Hepatocyte (in vitro differentiated cells): Measurements from ENCODE around the gene SFXN5. TPM values are rescaled to one million over a fixed set of nuclear protein-coding genes. Genes with fewer than 3 reads are reported as not detected.

ENCODE experiments used
- DNase-seq: peaks from one replicate; pipeline ENCODE4 v3.0.0-alpha.2; 2016; ENCODE audit warnings: low spot score
- H2AFZ ChIP-seq: fragments of 200-600 bp; sonication (generic); 2 replicates; pipeline ENCODE4 v1.6.0; 2016; ENCODE audit warnings: antibody characterized with exemption, mild to moderate bottlenecking
- H3K27ac ChIP-seq: fragments of 200-600 bp; sonication (generic); 2 replicates; pipeline ENCODE4 v1.5.1; 2016; ENCODE audit warnings: mild to moderate bottlenecking
- H3K27me3 ChIP-seq: fragments of 200-600 bp; sonication (generic); 2 replicates; pipeline ENCODE4 v1.6.1; 2016
- H3K36me3 ChIP-seq: fragments of 200-600 bp; sonication (generic); replicated peaks from 2 replicates; pipeline ENCODE4 v1.5.1; 2016; ENCODE audit warnings: low read depth; ENCODE audit not compliant: insufficient read depth
- H3K4me1 ChIP-seq: fragments of 200-600 bp; sonication (generic); 2 replicates; pipeline ENCODE4 v1.5.1; 2016; ENCODE audit warnings: mild to moderate bottlenecking, moderate library complexity; ENCODE audit not compliant: insufficient read depth
- H3K4me2 ChIP-seq: fragments of 200-600 bp; sonication (generic); 2 replicates; pipeline ENCODE4 v1.6.0; 2016
- H3K4me3 ChIP-seq: fragments of 200-600 bp; sonication (generic); 2 replicates; pipeline ENCODE4 v1.5.1; 2016; ENCODE audit warnings: mild to moderate bottlenecking
- H3K79me2 ChIP-seq: fragments of 200-600 bp; sonication (generic); 2 replicates; pipeline ENCODE4 v1.6.0; 2017; ENCODE audit warnings: mild to moderate bottlenecking
- H3K9me2 ChIP-seq: fragments of 200-600 bp; sonication (generic); replicated peaks from 2 replicates; pipeline ENCODE4 v1.6.0; 2017; ENCODE audit warnings: mild to moderate bottlenecking; ENCODE audit not compliant: insufficient read depth
- H3K9me3 ChIP-seq: fragments of 200-600 bp; sonication (generic); 2 replicates; pipeline ENCODE4 v1.5.1; 2016; ENCODE audit warnings: low read depth, mild to moderate bottlenecking
- H4K20me1 ChIP-seq: fragments of 200-600 bp; sonication (generic); 2 replicates; pipeline ENCODE4 v1.6.0; 2016; ENCODE audit warnings: mild to moderate bottlenecking; ENCODE audit not compliant: insufficient read depth, poor library complexity, severe bottlenecking
- CTCF ChIP-seq: fragments of 200-600 bp; sonication (generic); IDR thresholded peaks from 2 replicates; pipeline ENCODE4 v1.5.1; 2016; ENCODE audit warnings: antibody characterized with exemption, mild to moderate bottlenecking; ENCODE audit not compliant: poor library complexity
- EZH2 ChIP-seq: fragments of 200-600 bp; sonication (generic); IDR thresholded peaks from 2 replicates; pipeline ENCODE4 v1.6.1; 2016; ENCODE audit warnings: antibody characterized with exemption, mild to moderate bottlenecking, borderline replicate concordance
- EZH2phosphoT487 ChIP-seq: fragments of 200-600 bp; sonication (generic); IDR thresholded peaks from one replicate; pipeline ENCODE4 v1.6.1; 2018; ENCODE audit warnings: antibody characterized with exemption, mild to moderate bottlenecking, low read depth, moderate library complexity; ENCODE audit not compliant: unreplicated experiment, severe bottlenecking
- WGBS: methylation state at CpG from one replicate; pipeline ENCODE4 v1.1.6; 2016; ENCODE audit warnings: low lambda C conversion rate; ENCODE audit errors: missing lambda C conversion rate; 5-methylcytosine and 5-hydroxymethylcytosine counted together
- polyA plus RNA-seq: library from polyadenylated mRNA; unstranded; fragments of >200 nt; fragmentation: Nextera tagmentation; extraction: Ambion mirVana; gene quantifications from 2 replicates; pipeline ENCODE4 v1.2.1, GENCODE V29; 2016
- total RNA-seq: library from RNA; depleted of rRNA; stranded (reverse); fragments of >200 nt; gene quantifications from 2 replicates; pipeline ENCODE4 v1.2.3, GENCODE V29; 2014

SFXN5 gene
- total and polyA plus RNA-seq, 2 experiments from 2014 or later = 25.8 to 34.6 TPM

GRCh38 chr2:73033142-73033765, 38.3 kb downstream of the SFXN5 start:
- 94% methylated on average over 1 of the region's 1 CpG for WGBS
- no peaks in the 10 kb centered on the region for H4K20me1 ChIP-seq
- H3K9me2 ChIP-seq = no peaks in the 10 kb centered on the region
- H3K9me3 ChIP-seq = no peaks in the 10 kb centered on the region
- no peak for DNase-seq
- H3K27ac ChIP-seq = peak overlapping the region; percentile 88
- no peak overlapping the region for H3K4me3 ChIP-seq
- no peaks in the 10 kb centered on the region for H3K36me3 ChIP-seq
- H3K27me3 ChIP-seq = no peaks in the 10 kb centered on the region
- H2AFZ ChIP-seq = no peak overlapping the region
- H3K79me2 ChIP-seq = peaks cover 5% of the 10 kb centered on the region
- H3K4me2 ChIP-seq = peak overlapping the region; percentile 40
- H3K4me1 ChIP-seq = peaks cover 17% of the 10 kb centered on the region
- TF ChIP-seq CTCF (no peak), EZH2 (no peak), EZH2phosphoT487 (no peak)

GRCh38 chr2:73032702-73033097, 38.8 kb downstream of the SFXN5 start:
- Histone ChIP-seq H3K4me2 (peak overlapping the region; percentile 40), H4K20me1 (no peaks in the 10 kb centered on the region), H2AFZ (no peak overlapping the region), H3K27ac (peak overlapping the region; percentile 88), H3K4me3 (no peak overlapping the region), H3K9me3 (no peaks in the 10 kb centered on the region), H3K4me1 (peaks cover 17% of the 10 kb centered on the region), H3K27me3 (no peaks in the 10 kb centered on the region), H3K79me2 (peaks cover 5% of the 10 kb centered on the region), H3K9me2 (no peaks in the 10 kb centered on the region), H3K36me3 (no peaks in the 10 kb centered on the region)
- WGBS = 91% methylated on average over 5 of the region's 5 CpGs
- no peak for TF ChIP-seq EZH2
- no peak for TF ChIP-seq EZH2phosphoT487
- TF ChIP-seq CTCF = no peak
- no peak for DNase-seq

- peak; percentile 69 for DNase-seq
- Histone ChIP-seq H2AFZ (no peak overlapping the region), H3K36me3 (no peaks in the 10 kb centered on the region), H3K4me1 (peaks cover 17% of the 10 kb centered on the region), H3K27ac (peak overlapping the region; percentile 88), H3K4me3 (no peak overlapping the region), H4K20me1 (no peaks in the 10 kb centered on the region), H3K79me2 (peaks cover 5% of the 10 kb centered on the region), H3K27me3 (no peaks in the 10 kb centered on the region), H3K9me3 (no peaks in the 10 kb centered on the region), H3K4me2 (peak overlapping the region; percentile 40), H3K9me2 (no peaks in the 10 kb centered on the region)
- WGBS = 60% methylated on average over 9 of the region's 10 CpGs
- no peak for TF ChIP-seq CTCF
- TF ChIP-seq EZH2 = no peak
- TF ChIP-seq EZH2phosphoT487 = no peak
These were observed 39.5 kb downstream of the SFXN5 start for GRCh38 chr2:73031725-73032701.
